Measurements from ENCODE around the gene RNF112. TPM values are rescaled to one million over a fixed set of nuclear protein-coding genes. Genes with fewer than 3 reads are reported as not detected.
A peak's percentile ranks its signal among the peaks of the same experiment; 100 is the strongest.

The RNF112 gene
- total RNA-seq, 2 experiments from 2014 or later, result 1.4 to 1.5 TPM

GRCh38 chr17:19447085-19447583 is 36.1 kb downstream of the RNF112 start:
- Mint-ChIP-seq H3K4me3 (no peak overlapping the region), H3K36me3 (ENCODE audit: low read depth) (no peaks in the 10 kb centered on the region), H3K4me1 (ENCODE audit: low read depth) (no peaks in the 10 kb centered on the region), H3K9me3 (no peaks in the 10 kb centered on the region), H3K27ac (no peak overlapping the region), H3K27me3 (peaks cover 25% of the 10 kb centered on the region)
- H3K36me3 ChIP-seq (ENCODE audit: insufficient read depth, low read length), result no peaks in the 10 kb centered on the region
- no peaks in the 10 kb centered on the region for H3K4me1 ChIP-seq (ENCODE audit: insufficient read depth, low read length)
- CTCF ChIA-PET, result interaction anchor here (0.6 to 2.5 kb wide), 9 partner anchors 9 to 109 kb away, joined by 3 to 49 read pairs (median 4); partner anchors contain the start of gene B9D1
- H3K9me3 ChIP-seq (ENCODE audit: control insufficient read depth in 1 of 2, insufficient read depth in 1 of 2, low read length in 2 of 2), result peaks cover 0 to 9% of the 10 kb centered on the region in 2 experiments
- peak; percentile 26 to 85 (median 62) for DNase-seq
- intact Hi-C loops (cut with DNase I, micrococcal nuclease), result loop anchor here (1.0 to 5.0 kb wide), 2 partner anchors 70 to 84 kb away; partner anchors contain the start of gene MAPK7 (in 1 of the 2)
- H3K4me3 ChIP-seq (ENCODE audit: low read length), result no peak overlapping the region
- POLR2A ChIA-PET, result interaction anchor here (2.5 kb wide), 1 partner anchor 84 kb away, joined by 10 read pairs; the partner anchor contains the start of gene B9D1
- H3K27me3 ChIP-seq (ENCODE audit: control insufficient read depth in 1 of 2, insufficient read depth in 2 of 2, low read length in 2 of 2), result no peaks in the 10 kb centered on the region
- peak; percentile 59 for ATAC-seq (ENCODE audit: poor library complexity)
- TF ChIP-seq CTCF (IDR thresholded peaks at IDR 0.05), result peak; percentile 96
- no peak overlapping the region for H3K27ac ChIP-seq (ENCODE audit: low read depth in 1 of 2, low read length in 2 of 2)

GRCh38 chr17:19448341-19449268 is 37.6 kb downstream of the RNF112 start:
- intact Hi-C loops (cut with DNase I, micrococcal nuclease), result loop anchor here in 1 of 2 experiments (5.0 kb wide), 1 partner anchor 71 kb away; the partner anchor contains the start of gene MAPK7
- H3K27me3 Mint-ChIP-seq, result peaks cover 29% of the 10 kb centered on the region
- no peak overlapping the region for H3K4me3 Mint-ChIP-seq
- H3K27ac ChIP-seq (ENCODE audit: low read depth in 1 of 2, low read length in 2 of 2), result no peak overlapping the region
- H3K36me3 Mint-ChIP-seq (ENCODE audit: low read depth), result no peaks in the 10 kb centered on the region
- no peaks in the 10 kb centered on the region for H3K36me3 ChIP-seq (ENCODE audit: insufficient read depth, low read length)
- H3K4me3 ChIP-seq (ENCODE audit: low read length), result no peak overlapping the region
- CTCF ChIA-PET, result interaction anchor here (2.5 kb wide), 1 partner anchor 86 kb away, joined by 49 read pairs; the partner anchor contains the start of gene B9D1
- H3K9me3 Mint-ChIP-seq, result no peaks in the 10 kb centered on the region
- TF ChIP-seq CTCF (IDR thresholded peaks at IDR 0.05), result no peak
- POLR2A ChIA-PET, result interaction anchor here (2.5 kb wide), 1 partner anchor 86 kb away, joined by 10 read pairs; the partner anchor contains the start of gene B9D1
- no peaks in the 10 kb centered on the region for H3K27me3 ChIP-seq (ENCODE audit: control insufficient read depth in 1 of 2, insufficient read depth in 2 of 2, low read length in 2 of 2)
- no peaks in the 10 kb centered on the region for H3K4me1 Mint-ChIP-seq (ENCODE audit: low read depth)
- DNase-seq (no peak), ATAC-seq (ENCODE audit: poor library complexity) (no peak)
- H3K27ac Mint-ChIP-seq, result no peak overlapping the region
- H3K9me3 ChIP-seq (ENCODE audit: control insufficient read depth in 1 of 2, insufficient read depth in 1 of 2, low read length in 2 of 2), result no peaks in the 10 kb centered on the region
- H3K4me1 ChIP-seq (ENCODE audit: insufficient read depth, low read length), result no peaks in the 10 kb centered on the region

- POLR2A ChIA-PET, result no interaction called here
- Mint-ChIP-seq H3K36me3 (ENCODE audit: low read depth) (no peaks in the 10 kb centered on the region), H3K4me1 (ENCODE audit: low read depth) (no peaks in the 10 kb centered on the region), H3K9me3 (no peaks in the 10 kb centered on the region), H3K4me3 (no peak overlapping the region), H3K27ac (no peak overlapping the region), H3K27me3 (peaks cover 23% of the 10 kb centered on the region)
- DNase-seq (no peak), ATAC-seq (ENCODE audit: poor library complexity) (no peak)
- Histone ChIP-seq H3K9me3 (ENCODE audit: control insufficient read depth in 1 of 2, insufficient read depth in 1 of 2, low read length in 2 of 2) (no peaks in the 10 kb centered on the region), H3K4me1 (ENCODE audit: insufficient read depth, low read length) (no peaks in the 10 kb centered on the region), H3K27me3 (ENCODE audit: control insufficient read depth in 1 of 2, insufficient read depth in 2 of 2, low read length in 2 of 2) (no peaks in the 10 kb centered on the region), H3K36me3 (ENCODE audit: insufficient read depth, low read length) (no peaks in the 10 kb centered on the region), H3K27ac (ENCODE audit: low read depth in 1 of 2, low read length in 2 of 2) (no peak overlapping the region), H3K4me3 (ENCODE audit: low read length) (no peak overlapping the region)
- CTCF ChIA-PET, result no interaction called here
- intact Hi-C loops (cut with DNase I, micrococcal nuclease), result loop anchor here in 1 of 2 experiments (5.0 kb wide), 1 partner anchor 72 kb away; the partner anchor contains the start of gene MAPK7
- no peak for TF ChIP-seq CTCF (IDR thresholded peaks at IDR 0.05)
These were observed 38.6 kb downstream of the RNF112 start for GRCh38 chr17:19449656-19450055.
